Ovary (tissue), 3 donors: ENCODE data around the gene GRM2.

Source experiments
- POLR2A ChIP-seq: fragments of 450-650 bp; IDR thresholded peaks from one replicate; pipeline ENCODE4 v1.6.1; 2017; ENCODE audit warnings: antibody characterized with exemption, mild to moderate bottlenecking, moderate library complexity
- TF ChIP-seq, protein P1 (sequence below), 3 donors: fragments of 450-650 bp in 2 of 3; fragments of 200-600 bp in 1 of 3; IDR thresholded peaks; one replicate each; pipeline versions ENCODE4 v1.5.1 to v1.8.0; 2016 to 2022; ENCODE audit warnings: antibody characterized with exemption in 3 of 3, mild to moderate bottlenecking in 1 of 3
- donor health status: DM: no; HTN: no; CAD: no.

DNA sequence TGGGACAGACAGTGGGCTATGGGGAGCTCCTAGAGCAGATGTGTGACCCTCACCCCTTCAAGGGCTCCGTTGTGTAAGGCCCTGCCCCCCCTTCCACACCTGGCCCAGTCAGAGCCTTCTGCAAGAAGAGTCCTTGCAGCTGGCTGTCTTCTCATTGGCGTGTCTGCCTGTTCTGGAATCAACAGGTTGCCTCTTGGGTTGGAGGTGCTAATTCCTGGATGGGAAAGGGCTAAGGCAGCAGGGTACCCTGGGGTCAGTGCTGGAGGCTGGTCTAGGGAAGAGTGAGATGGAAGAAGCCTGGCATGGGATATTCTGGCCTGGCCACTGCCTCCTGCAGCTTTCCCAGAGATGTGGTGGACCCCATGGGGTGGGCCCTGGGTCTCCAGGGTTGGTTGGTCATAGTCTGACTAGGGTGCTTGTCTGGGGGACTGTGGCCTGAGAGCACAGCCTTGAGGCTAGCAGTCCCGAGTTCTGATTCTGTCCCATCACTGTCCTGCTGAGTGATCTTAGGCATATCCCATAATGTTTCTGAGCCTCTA lies 30.7 kb upstream of the GRM2 start:
- TF ChIP-seq, protein P1, sequence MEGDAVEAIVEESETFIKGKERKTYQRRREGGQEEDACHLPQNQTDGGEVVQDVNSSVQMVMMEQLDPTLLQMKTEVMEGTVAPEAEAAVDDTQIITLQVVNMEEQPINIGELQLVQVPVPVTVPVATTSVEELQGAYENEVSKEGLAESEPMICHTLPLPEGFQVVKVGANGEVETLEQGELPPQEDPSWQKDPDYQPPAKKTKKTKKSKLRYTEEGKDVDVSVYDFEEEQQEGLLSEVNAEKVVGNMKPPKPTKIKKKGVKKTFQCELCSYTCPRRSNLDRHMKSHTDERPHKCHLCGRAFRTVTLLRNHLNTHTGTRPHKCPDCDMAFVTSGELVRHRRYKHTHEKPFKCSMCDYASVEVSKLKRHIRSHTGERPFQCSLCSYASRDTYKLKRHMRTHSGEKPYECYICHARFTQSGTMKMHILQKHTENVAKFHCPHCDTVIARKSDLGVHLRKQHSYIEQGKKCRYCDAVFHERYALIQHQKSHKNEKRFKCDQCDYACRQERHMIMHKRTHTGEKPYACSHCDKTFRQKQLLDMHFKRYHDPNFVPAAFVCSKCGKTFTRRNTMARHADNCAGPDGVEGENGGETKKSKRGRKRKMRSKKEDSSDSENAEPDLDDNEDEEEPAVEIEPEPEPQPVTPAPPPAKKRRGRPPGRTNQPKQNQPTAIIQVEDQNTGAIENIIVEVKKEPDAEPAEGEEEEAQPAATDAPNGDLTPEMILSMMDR (IDR thresholded peaks at IDR 0.05), result no peak
- TF ChIP-seq POLR2A, result no peak
